Amygdala (tissue), 56 donors: ENCODE measurements around the gene MAML1.
"Not testable (repeated sequence)": the region's sequence is repeated elsewhere in the genome, so short reads cannot be mapped to it uniquely, and the experiment has no call there.

Source experiments
- DNase-seq, 56 donors: peaks; one replicate each; lab custom pipeline; 2025; lab: John Stamatoyannopoulos, UW

The MAML1 gene

GRCh38 chr5:179731791-179732411 lies 721 bp upstream of the MAML1 start:
- peak in 5 of 56 donors; percentile 1 to 11 (median 6) for DNase-seq

- DNase-seq: peak in 42 of 56 donors; percentile 4 to 70 (median 35)
Observed at GRCh38 chr5:179732918-179733771, 523 bp downstream of the MAML1 start.

- DNase-seq: no peak
Observed at GRCh38 chr5:179733772-179734126, 1.1 kb downstream of the MAML1 start.

GRCh38 chr5:179734536-179735164 lies 2.0 kb downstream of the MAML1 start:
- DNase-seq: no peak

- DNase-seq: no peak
Observed at GRCh38 chr5:179738742-179739141, 6.1 kb downstream of the MAML1 start.

- not testable (repeated sequence) for DNase-seq
Observed at GRCh38 chr5:179744106-179744505, 11.5 kb downstream of the MAML1 start.

GRCh38 chr5:179746872-179747271 lies 14.2 kb downstream of the MAML1 start:
- DNase-seq: no peak

GRCh38 chr5:179747811-179748210 lies 15.2 kb downstream of the MAML1 start:
- DNase-seq: no peak

GRCh38 chr5:179749857-179750508 lies 17.4 kb downstream of the MAML1 start:
- DNase-seq: no peak

- no peak for DNase-seq
Observed at GRCh38 chr5:179753971-179754370, 21.3 kb downstream of the MAML1 start.

GRCh38 chr5:179755022-179755421 lies 22.4 kb downstream of the MAML1 start:
- DNase-seq: no peak

- DNase-seq: no peak
Observed at GRCh38 chr5:179758955-179759354, 26.3 kb downstream of the MAML1 start.

- DNase-seq: no peak
Observed at GRCh38 chr5:179759581-179760551, 27.2 kb downstream of the MAML1 start.

GRCh38 chr5:179762079-179762780 lies 29.6 kb downstream of the MAML1 start:
- peak in 1 of 56 donors; percentile 10 for DNase-seq

GRCh38 chr5:179762781-179763176 lies 30.2 kb downstream of the MAML1 start:
- DNase-seq: no peak

- peak in 28 of 56 donors; percentile 4 to 77 (median 29) for DNase-seq
Observed at GRCh38 chr5:179763215-179763945, 30.8 kb downstream of the MAML1 start.

GRCh38 chr5:179764056-179764455 lies 31.4 kb downstream of the MAML1 start:
- DNase-seq: no peak

- DNase-seq: peak in 1 of 56 donors; percentile 31
Observed at GRCh38 chr5:179765400-179765799, 32.8 kb downstream of the MAML1 start.
